PC-9 (cell line): ENCODE measurements around the gene AMOTL1. TPM values are rescaled to one million over a fixed set of nuclear protein-coding genes. Genes with fewer than 3 reads are reported as not detected.
"Not testable (repeated sequence)": the region's sequence is repeated elsewhere in the genome, so short reads cannot be mapped to it uniquely, and the experiment has no call there.

Experiments used
- BruUV-seq: library from RNA; stranded (reverse); fragments of 400-500 nt; replicated peaks from 2 replicates; lab custom pipeline; 2021; lab: Mats Ljungman, UMichigan
- CTCF ChIA-PET: fragments of 300-600 bp; sonication (Branson Sonifier 250); formaldehyde crosslinking; loops from one replicate; lab custom pipeline; 2022; ENCODE audit warnings: antibody characterized with exemption; lab: Charles Lee
- POLR2A ChIA-PET: fragments of 300-600 bp; sonication (Branson Sonifier 250); formaldehyde crosslinking; loops from one replicate; lab custom pipeline; 2022; ENCODE audit warnings: antibody characterized with exemption; ENCODE audit not compliant: unreplicated experiment; lab: Charles Lee
- DNase-seq, 2 experiments: peaks; one replicate each; pipeline versions ENCODE4 v3.0.0 to v3.0.0-alpha.2; 2015 to 2022; ENCODE audit warnings: mixed read lengths in 1 of 2
- H2AFZ ChIP-seq: fragments of 200-600 bp; sonication (generic); 2 replicates; pipeline ENCODE4 v1.8.1; 2017; ENCODE audit warnings: antibody characterized with exemption
- H3F3A ChIP-seq: fragments of 200-600 bp; sonication (generic); 2 replicates; pipeline ENCODE4 v1.8.1; 2017; ENCODE audit warnings: antibody characterized with exemption, mild to moderate bottlenecking, low read depth; ENCODE audit not compliant: insufficient read depth
- H3K27ac ChIP-seq: fragments of 200-600 bp; sonication (generic); 2 replicates; pipeline ENCODE4 v1.6.1; 2016; ENCODE audit warnings: mixed run types
- H3K27me3 ChIP-seq: fragments of 200-600 bp; sonication (generic); 2 replicates; pipeline ENCODE4 v1.6.1; 2016; ENCODE audit warnings: low read depth, mixed run types; ENCODE audit not compliant: insufficient read depth
- H3K36me3 ChIP-seq: fragments of 200-600 bp; sonication (generic); 2 replicates; pipeline ENCODE4 v1.6.1; 2016; ENCODE audit warnings: low read depth, mixed run types
- H3K4me1 ChIP-seq: fragments of 200-600 bp; sonication (generic); replicated peaks from 2 replicates; pipeline ENCODE4 v1.6.1; 2016; ENCODE audit warnings: mixed run types; ENCODE audit not compliant: insufficient read depth
- H3K4me2 ChIP-seq: fragments of 200-600 bp; sonication (generic); 2 replicates; pipeline ENCODE4 v1.6.1; 2017; ENCODE audit warnings: mixed run types
- H3K4me3 ChIP-seq: fragments of 200-600 bp; sonication (generic); 2 replicates; pipeline ENCODE4 v1.6.1; 2016; ENCODE audit warnings: mixed run types
- H3K79me2 ChIP-seq: fragments of 200-600 bp; sonication (generic); 2 replicates; pipeline ENCODE4 v1.6.1; 2017; ENCODE audit warnings: low read depth, mixed run types
- H3K9me2 ChIP-seq: fragments of 200-600 bp; sonication (generic); 2 replicates; pipeline ENCODE4 v1.8.1; 2017; ENCODE audit warnings: mild to moderate bottlenecking; ENCODE audit not compliant: insufficient read depth
- H3K9me3 ChIP-seq: fragments of 200-600 bp; sonication (generic); 2 replicates; pipeline ENCODE4 v1.8.1; 2016; ENCODE audit warnings: low read depth; ENCODE audit not compliant: insufficient read depth
- H4K20me1 ChIP-seq: fragments of 200-600 bp; sonication (generic); 2 replicates; pipeline ENCODE4 v1.8.1; 2017; ENCODE audit not compliant: insufficient read depth
- EZH2 ChIP-seq: fragments of 200-600 bp; sonication (generic); IDR thresholded peaks from 2 replicates; pipeline ENCODE4 v1.8.0; 2017; ENCODE audit warnings: antibody characterized with exemption, low read depth
- intact Hi-C: fragments of 100-400 bp; cut with micrococcal nuclease; formaldehyde crosslinking; loops from one replicate; pipeline ENCODE4 v1.10.0; 2022; ENCODE audit not compliant: unreplicated experiment
- total RNA-seq: library from RNA; stranded (reverse); gene quantifications from 2 replicates; pipeline ENCODE4 v1.2.3, GENCODE V29; 2021
- TF ChIP-seq, protein P1 (sequence below): fragments of 200-600 bp; sonication (generic); conservative IDR thresholded peaks from 2 replicates; pipeline ENCODE4 v1.6.1; 2017; ENCODE audit warnings: mixed run types, antibody characterized with exemption, mild to moderate bottlenecking, moderate library complexity

AMOTL1 gene
- total RNA-seq, 1 experiment from 2014 or later = 60.5 TPM

DNA sequence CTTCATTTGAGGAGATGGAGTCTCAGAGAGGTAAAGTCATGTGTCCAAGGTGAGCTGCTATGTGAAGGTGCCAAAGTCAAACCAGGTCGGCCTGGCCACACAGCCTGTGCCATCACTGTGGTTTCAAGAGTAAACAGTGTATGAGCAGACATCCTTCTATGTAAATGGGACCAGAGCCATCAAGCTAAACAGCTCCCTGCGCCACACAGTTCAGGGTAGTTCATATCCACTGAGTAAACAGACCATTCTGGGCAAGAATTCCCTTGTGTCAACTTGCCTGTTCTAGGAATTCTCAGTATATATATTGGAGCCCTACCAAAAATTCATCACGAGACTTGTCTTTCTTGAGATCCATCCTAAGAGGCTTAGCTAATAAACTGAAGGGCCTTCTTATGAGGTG, 77.5 kb downstream of the AMOTL1 start:
- no peak overlapping the region for H3K27ac ChIP-seq
- peaks cover 20% of the 10 kb centered on the region for H3K36me3 ChIP-seq
- no peaks in the 10 kb centered on the region for H3K27me3 ChIP-seq

DNA sequence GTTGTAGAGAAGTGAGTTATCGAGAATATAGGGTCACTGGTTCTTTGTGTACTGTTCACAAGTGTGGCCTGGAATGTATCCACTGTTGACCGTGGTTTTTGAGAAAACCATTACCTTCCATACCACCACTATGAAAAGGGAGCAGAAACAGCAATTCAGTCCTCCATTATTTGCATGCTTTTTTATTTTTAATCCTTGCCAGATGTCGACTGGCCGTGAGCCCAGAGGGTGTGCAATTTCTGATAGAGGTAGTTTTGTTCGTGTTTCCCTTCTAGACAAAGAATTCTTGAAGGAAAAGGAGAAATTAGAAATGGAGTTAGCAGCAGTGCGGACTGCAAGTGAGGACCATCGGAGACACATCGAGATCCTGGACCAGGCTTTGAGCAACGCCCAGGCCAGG, 81.7 kb downstream of the AMOTL1 start:
- peaks cover 20% of the 10 kb centered on the region for H4K20me1 ChIP-seq
- DNase-seq = no peak
- POLR2A ChIA-PET = no interaction called here
- peaks cover 13% of the 10 kb centered on the region for H3K79me2 ChIP-seq
- no peaks in the 10 kb centered on the region for H3K9me2 ChIP-seq
- H3K36me3 ChIP-seq = peaks cover 40% of the 10 kb centered on the region
- H3K4me1 ChIP-seq = no peaks in the 10 kb centered on the region
- no TSS peak for BruUV-seq
- no peak overlapping the region for H2AFZ ChIP-seq
- H3K27me3 ChIP-seq = no peaks in the 10 kb centered on the region
- CTCF ChIA-PET = no interaction called here
- no peak overlapping the region for H3K4me3 ChIP-seq
- TF ChIP-seq EZH2 = no peak
- TF ChIP-seq, protein P1, sequence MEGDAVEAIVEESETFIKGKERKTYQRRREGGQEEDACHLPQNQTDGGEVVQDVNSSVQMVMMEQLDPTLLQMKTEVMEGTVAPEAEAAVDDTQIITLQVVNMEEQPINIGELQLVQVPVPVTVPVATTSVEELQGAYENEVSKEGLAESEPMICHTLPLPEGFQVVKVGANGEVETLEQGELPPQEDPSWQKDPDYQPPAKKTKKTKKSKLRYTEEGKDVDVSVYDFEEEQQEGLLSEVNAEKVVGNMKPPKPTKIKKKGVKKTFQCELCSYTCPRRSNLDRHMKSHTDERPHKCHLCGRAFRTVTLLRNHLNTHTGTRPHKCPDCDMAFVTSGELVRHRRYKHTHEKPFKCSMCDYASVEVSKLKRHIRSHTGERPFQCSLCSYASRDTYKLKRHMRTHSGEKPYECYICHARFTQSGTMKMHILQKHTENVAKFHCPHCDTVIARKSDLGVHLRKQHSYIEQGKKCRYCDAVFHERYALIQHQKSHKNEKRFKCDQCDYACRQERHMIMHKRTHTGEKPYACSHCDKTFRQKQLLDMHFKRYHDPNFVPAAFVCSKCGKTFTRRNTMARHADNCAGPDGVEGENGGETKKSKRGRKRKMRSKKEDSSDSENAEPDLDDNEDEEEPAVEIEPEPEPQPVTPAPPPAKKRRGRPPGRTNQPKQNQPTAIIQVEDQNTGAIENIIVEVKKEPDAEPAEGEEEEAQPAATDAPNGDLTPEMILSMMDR = no peak
- H3K9me3 ChIP-seq = no peaks in the 10 kb centered on the region
- H3F3A ChIP-seq = peaks cover 11% of the 10 kb centered on the region; the same call in 1 of the 2 replicates
- no peak overlapping the region for H3K4me2 ChIP-seq
- intact Hi-C loops = no loop called here
- no peak overlapping the region for H3K27ac ChIP-seq

More for the DNA sequence above, 77.5 kb downstream of the AMOTL1 start:
- Histone ChIP-seq H3K4me3 (no peak overlapping the region), H2AFZ (no peak overlapping the region), H4K20me1 (0 out of 2 replicates have a peak, but pooled peaks cover 15% of the 10 kb centered on the region), H3F3A (peaks cover 14% of the 10 kb centered on the region; the same call in 1 of the 2 replicates), H3K4me2 (no peak overlapping the region), H3K9me2 (no peaks in the 10 kb centered on the region), H3K4me1 (no peaks in the 10 kb centered on the region), H3K9me3 (no peaks in the 10 kb centered on the region), H3K79me2 (peaks cover 13% of the 10 kb centered on the region)
- TF ChIP-seq EZH2 = no peak
- TF ChIP-seq, protein P1 = no peak
- intact Hi-C loops = no loop called here
- DNase-seq = no peak
- POLR2A ChIA-PET = interaction anchor here (0.6 kb wide), 2 partner anchors 61 to 99 kb away, joined by 4 to 5 read pairs; no protein-coding TSS in a partner anchor
- CTCF ChIA-PET = no interaction called here
- BruUV-seq = no TSS peak

DNA sequence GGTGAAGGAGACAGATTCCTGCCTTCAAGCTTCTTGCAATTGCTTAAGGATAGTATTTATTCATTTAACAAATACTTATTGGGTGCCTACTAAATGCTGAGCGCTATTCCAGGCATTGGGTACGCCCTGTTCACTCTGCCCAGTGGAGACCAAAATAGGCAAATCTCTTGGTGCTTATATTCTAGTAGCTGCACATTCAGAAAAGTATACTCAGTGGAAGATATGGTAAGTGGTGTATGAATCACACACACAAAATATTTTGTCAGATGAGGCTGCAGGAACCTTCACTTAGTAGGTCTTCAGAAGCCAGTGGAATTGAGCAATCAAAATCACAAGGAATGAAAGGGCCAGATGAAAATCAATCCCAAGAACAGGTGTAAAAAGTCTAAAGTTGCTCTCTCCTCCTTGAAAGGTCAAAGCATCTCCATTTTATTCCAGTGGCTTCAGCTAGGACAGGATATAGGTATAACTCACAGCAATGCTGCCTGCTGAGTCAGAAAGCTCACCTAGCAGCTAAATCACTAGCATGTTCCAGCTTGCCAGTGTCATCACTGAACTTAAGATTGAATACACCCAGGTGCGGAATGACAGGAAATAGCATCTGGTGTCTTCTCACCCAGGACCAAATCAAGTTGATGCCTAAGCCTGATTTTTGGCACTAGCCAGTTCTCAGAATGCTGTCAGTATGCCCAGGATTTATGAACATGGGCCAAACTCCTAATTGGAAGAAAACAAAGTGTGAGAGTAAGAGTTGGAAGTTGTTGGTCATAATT, 83.9 kb downstream of the AMOTL1 start:
- no TSS peak for BruUV-seq
- peaks cover 18% of the 10 kb centered on the region; the same call in 1 of the 2 replicates for H3F3A ChIP-seq
- no peak overlapping the region for H3K4me2 ChIP-seq
- peaks cover 58% of the 10 kb centered on the region for H3K36me3 ChIP-seq
- no peak for TF ChIP-seq EZH2
- TF ChIP-seq, protein P1 = no peak
- no peak overlapping the region for H3K27ac ChIP-seq
- H3K4me1 ChIP-seq = no peaks in the 10 kb centered on the region
- CTCF ChIA-PET = no interaction called here
- intact Hi-C loops = no loop called here
- H2AFZ ChIP-seq = no peak overlapping the region
- POLR2A ChIA-PET = no interaction called here
- no peak for DNase-seq
- no peaks in the 10 kb centered on the region for H3K27me3 ChIP-seq
- peaks cover 5% of the 10 kb centered on the region for H3K79me2 ChIP-seq
- H3K4me3 ChIP-seq = no peak overlapping the region
- peaks cover 16% of the 10 kb centered on the region for H4K20me1 ChIP-seq
- no peaks in the 10 kb centered on the region for H3K9me3 ChIP-seq
- no peaks in the 10 kb centered on the region for H3K9me2 ChIP-seq

DNA sequence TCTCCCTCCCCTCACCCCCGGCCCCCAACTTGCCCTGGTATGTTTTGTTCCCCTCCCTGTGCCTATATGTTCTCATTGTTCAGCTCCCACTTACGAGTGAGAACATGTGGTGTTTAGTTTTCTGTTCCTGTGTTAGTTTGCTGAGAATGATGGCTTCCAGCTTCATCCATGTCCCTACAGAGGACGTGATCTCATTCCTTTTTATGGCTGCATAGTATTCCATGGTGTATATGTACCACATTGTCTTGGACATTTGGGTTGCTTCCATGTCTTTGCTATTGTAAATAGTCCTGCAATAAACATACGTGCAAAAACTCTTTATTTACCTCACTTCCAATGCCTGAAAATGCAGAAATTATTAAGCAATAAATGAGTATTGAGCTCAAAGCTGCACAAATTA, 85.1 kb downstream of the AMOTL1 start:
- H3K27ac ChIP-seq, H3K4me3 ChIP-seq, H3K27me3 ChIP-seq, CTCF ChIA-PET, H3K4me1 ChIP-seq, H3K79me2 ChIP-seq, H3K4me2 ChIP-seq, H3K9me3 ChIP-seq, H2AFZ ChIP-seq, intact Hi-C loops, H3K9me2 ChIP-seq, BruUV-seq, DNase-seq: not testable (repeated sequence)
- POLR2A ChIA-PET = interaction anchor here (0.6 kb wide), 1 partner anchor 19 kb away, joined by 3 read pairs; no protein-coding TSS in a partner anchor
- H4K20me1 ChIP-seq = peaks cover 16% of the 10 kb centered on the region
- peaks cover 70% of the 10 kb centered on the region for H3K36me3 ChIP-seq
- peaks cover 21% of the 10 kb centered on the region; the same call in 1 of the 2 replicates for H3F3A ChIP-seq
